Retinal pigment epithelial cell (primary cell): ENCODE data around the gene FBP1.

Experiments
- DNase-seq: peaks from one replicate; pipeline ENCODE4 v3.0.0-alpha.2; 2010; ENCODE audit warnings: low read depth
- H3K4me3 ChIP-seq: 2 replicates; pipeline ENCODE4 v1.5.1; 2011; ENCODE audit warnings: mild to moderate bottlenecking, low read length, control low read depth, moderate library complexity
- CTCF ChIP-seq: conservative IDR thresholded peaks from 2 replicates; pipeline ENCODE4 v1.5.1; 2011; ENCODE audit warnings: low read depth, low read length, control low read depth, inconsistent platforms

The FBP1 gene

GRCh38 chr9:94666364-94667099, 27.2 kb upstream of the FBP1 start:
- no peak for DNase-seq
- H3K4me3 ChIP-seq, result no peak overlapping the region
- no peak for TF ChIP-seq CTCF

DNA sequence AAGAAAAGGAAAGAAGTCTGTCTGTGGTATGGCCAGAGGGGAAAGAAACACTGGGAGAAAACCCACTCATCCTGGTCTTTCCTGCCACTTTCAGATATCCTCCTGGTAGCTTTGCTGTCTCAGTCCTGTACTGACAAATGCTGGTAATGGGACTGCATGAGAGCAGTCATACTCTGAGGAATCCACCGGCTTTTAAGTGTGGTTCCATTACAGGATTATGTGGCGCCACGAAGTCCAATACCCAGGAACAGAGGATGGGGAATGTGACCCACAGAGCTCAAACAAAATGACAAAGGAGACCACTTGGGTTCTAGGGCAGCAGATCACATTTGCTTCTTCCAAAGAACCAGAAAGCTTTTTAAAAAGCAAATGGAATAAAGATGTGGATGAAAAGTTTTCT, 26.3 kb upstream of the FBP1 start:
- no peak for DNase-seq
- no peak overlapping the region for H3K4me3 ChIP-seq
- no peak for TF ChIP-seq CTCF

DNA sequence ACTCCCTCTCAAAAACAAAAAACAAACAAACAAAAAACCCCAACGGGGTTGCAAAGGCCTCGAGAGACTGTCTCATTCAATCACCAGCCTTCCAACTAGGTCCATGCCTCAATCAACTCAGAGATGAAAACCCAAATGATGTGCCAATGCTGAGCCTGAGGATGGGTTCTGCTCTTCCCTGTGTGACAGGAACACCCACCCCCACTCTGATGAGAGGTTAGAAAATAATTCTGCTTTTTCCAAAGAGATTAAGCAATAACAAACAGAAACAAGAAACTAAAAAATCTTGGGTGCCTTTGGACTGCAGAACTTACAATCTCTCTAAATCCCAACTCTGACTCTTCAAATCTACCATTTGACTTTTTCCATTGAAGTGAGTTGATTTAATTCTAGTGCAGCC, 25.5 kb upstream of the FBP1 start:
- H3K4me3 ChIP-seq, result no peak overlapping the region
- DNase-seq, result no peak
- TF ChIP-seq CTCF, result no peak

DNA sequence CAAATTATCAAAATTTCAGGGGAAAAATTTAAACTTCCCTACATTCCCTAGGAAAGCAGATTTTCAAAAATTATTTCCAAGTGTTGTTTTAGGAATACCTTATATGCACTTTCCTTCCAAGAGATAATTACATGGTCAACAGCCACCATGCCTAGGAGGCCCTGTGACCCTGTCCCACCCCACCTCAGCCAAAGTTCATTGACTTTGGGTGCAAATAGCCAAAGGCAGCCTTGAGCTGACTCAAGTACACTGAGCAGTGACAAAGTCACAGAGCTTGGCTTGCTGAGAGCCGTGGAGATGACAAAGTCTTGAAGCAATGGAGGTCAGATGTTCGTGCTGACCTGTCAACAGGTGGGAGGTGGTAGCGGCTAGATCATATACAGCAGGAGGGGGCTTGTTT, 24.3 kb upstream of the FBP1 start:
- DNase-seq, result no peak
- TF ChIP-seq CTCF, result no peak
- no peak overlapping the region for H3K4me3 ChIP-seq

GRCh38 chr9:94663140-94663539, 23.8 kb upstream of the FBP1 start:
- TF ChIP-seq CTCF, result no peak
- no peak for DNase-seq
- H3K4me3 ChIP-seq, result no peak overlapping the region

- no peak for TF ChIP-seq CTCF
- H3K4me3 ChIP-seq, result no peak overlapping the region
- no peak for DNase-seq
Observed at GRCh38 chr9:94657021-94657725, 17.9 kb upstream of the FBP1 start.

DNA sequence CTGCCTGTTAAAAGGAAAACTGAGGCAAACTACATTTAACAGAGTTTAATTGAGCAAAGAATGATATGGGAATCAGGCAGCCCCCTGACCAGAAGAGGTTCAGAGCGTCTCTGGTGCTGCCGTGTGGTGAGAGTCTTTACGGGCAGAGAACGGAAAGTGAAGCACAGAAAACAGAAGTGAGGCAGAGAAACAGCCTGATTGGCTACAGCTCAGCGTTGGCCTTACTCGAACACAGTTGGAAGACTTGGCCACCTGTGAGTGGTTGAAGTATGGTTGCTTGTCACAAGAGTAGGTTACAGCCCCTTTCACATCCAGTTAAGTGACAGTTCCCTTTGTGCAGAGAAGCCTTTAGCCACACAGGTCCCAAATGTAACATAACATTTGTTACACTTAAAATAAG, 16.9 kb upstream of the FBP1 start:
- no peak for DNase-seq
- no peak overlapping the region for H3K4me3 ChIP-seq
- TF ChIP-seq CTCF, result no peak
